ENCODE results near the gene CFHR5. TPM values are rescaled to one million over a fixed set of nuclear protein-coding genes. Genes with fewer than 3 reads are reported as not detected.
"Not testable (repeated sequence)": the region's sequence is repeated elsewhere in the genome, so short reads cannot be mapped to it uniquely, and the experiment has no call there.

The CFHR5 gene
- total RNA-seq (not detected), polyA plus RNA-seq (not detected)

GRCh38 chr1:196977278-196977677, at the start of gene CFHR5:
Gene CFHR5 (plus strand): TSS chr1:196977556. CDS start chr1:196977665, 109 bp downstream.
- Histone ChIP-seq H3K9me3 (no peaks in the 10 kb centered on the region), H3K4me3 (no peak within 1 kb of the TSS), H3K4me1 (no peaks in the 10 kb centered on the region), H3K27ac (no peak within 1 kb of the TSS), H3K27me3 (no peaks in the 10 kb centered on the region), H3K36me3 (no peaks in the 10 kb centered on the region)
- no peak for DNase-seq
- TF ChIP-seq CTCF (IDR thresholded peaks at IDR 0.05) (no peak), POLR2AphosphoS5 (IDR thresholded peaks at IDR 0.05) (no peak), POLR2A (IDR thresholded peaks at IDR 0.05) (no peak), EP300 (IDR thresholded peaks at IDR 0.05) (no peak)
- intact Hi-C loops (cut with DNase I): no loop called here
- WGBS, 2 donors: 37 to 42% methylated on average over 5 of the region's 5 CpGs

DNA sequence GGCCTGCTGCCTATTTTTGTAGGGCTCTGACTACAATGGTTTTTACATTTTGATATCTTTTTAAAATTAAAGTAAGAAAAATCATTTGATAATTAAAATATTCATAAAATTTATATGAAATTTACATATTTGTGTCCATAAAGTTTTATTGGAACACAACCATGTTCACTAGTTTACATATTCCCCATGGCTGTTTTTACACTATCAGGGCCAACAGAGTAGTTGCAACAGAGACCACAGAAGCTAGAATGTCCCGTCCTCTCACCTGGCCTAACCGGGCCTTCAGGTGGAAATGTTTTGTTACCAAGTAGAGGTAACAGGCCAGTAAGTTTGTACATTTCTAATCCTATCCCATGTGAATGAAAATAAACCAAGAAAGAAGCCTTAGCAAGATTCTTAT, 44.5 kb upstream of the CFHR5 start:
- H3K9me3 ChIP-seq; H3K27me3 ChIP-seq; DNase-seq; H3K4me3 ChIP-seq; intact Hi-C loops (cut with DNase I); H3K36me3 ChIP-seq; H3K4me1 ChIP-seq; H3K27ac ChIP-seq: not testable (repeated sequence)
- WGBS, 2 donors: 88 to 95% methylated on average over 2 of the region's 2 CpGs

- H3K27ac ChIP-seq: no peak overlapping the region
- TF ChIP-seq CTCF (IDR thresholded peaks at IDR 0.05): no peak
- TF ChIP-seq POLR2AphosphoS5 (IDR thresholded peaks at IDR 0.05): no peak
- TF ChIP-seq POLR2A (IDR thresholded peaks at IDR 0.05): no peak
- TF ChIP-seq EP300 (IDR thresholded peaks at IDR 0.05): no peak
- 92 to 93% methylated on average over 32 of the region's 32 CpGs for WGBS, 2 donors
- no peaks in the 10 kb centered on the region for H3K4me1 ChIP-seq
- DNase-seq: no peak
- H3K36me3 ChIP-seq: no peaks in the 10 kb centered on the region
- intact Hi-C loops (cut with DNase I): no loop called here
- no peak overlapping the region for H3K4me3 ChIP-seq
- no peaks in the 10 kb centered on the region for H3K9me3 ChIP-seq
- H3K27me3 ChIP-seq: no peaks in the 10 kb centered on the region
Measured at GRCh38 chr1:196933531-196934189, 43.7 kb upstream of the CFHR5 start.

DNA sequence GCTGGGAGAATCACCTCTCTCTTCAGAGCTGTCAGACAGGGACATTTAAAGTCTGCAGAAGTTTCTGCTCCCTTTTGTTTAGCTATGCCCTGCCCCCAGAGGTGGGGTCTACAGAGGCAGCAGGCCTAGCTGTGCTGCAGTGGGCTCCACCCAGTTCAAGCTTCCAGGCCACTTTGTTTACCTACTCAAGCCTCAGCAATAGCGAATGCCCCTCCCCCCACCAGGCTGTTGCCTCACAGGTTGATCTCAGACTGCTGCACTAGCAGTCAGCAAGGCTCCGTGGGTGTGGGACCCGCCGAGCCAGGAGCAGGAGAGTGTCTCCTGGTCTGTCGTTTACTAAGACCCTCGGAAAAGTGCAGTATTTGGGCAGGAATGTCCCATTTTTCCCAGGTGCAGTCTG, 35.9 kb upstream of the CFHR5 start:
- H3K4me1 ChIP-seq; H3K4me3 ChIP-seq; DNase-seq; H3K36me3 ChIP-seq; H3K27me3 ChIP-seq; H3K9me3 ChIP-seq; H3K27ac ChIP-seq; intact Hi-C loops (cut with DNase I): not testable (repeated sequence)
- 60 to 74% methylated on average over 6 of the region's 6 CpGs for WGBS, 2 donors

DNA sequence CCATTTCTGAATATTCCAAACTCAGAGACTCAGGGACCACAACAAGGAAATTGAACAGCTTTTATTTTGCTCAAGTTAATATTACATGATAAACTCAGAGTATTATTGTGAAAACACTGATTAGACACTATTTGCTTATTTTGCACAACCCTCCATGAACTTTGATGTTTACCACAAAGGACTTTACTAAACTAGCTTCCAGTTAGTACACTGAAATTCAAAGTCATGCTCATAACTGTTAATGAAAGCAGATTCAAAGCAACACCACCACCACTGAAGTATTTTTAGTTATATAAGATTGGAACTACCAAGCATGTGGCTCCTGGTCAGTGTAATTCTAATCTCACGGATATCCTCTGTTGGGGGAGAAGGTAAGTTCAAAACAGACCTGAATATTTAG, 33.8 kb upstream of the CFHR5 start, which contains the start of gene CFHR2:
Gene CFHR2, plus strand, starts transcription at position 171 of the 400 bp plus-strand sequence. Its CDS starts 143 bp downstream, at position 314.
- WGBS, 2 donors: no CpG with 5 or more reads among the region's 1 CpG
- H3K27ac ChIP-seq; H3K36me3 ChIP-seq; DNase-seq; H3K27me3 ChIP-seq; H3K4me1 ChIP-seq; H3K4me3 ChIP-seq; intact Hi-C loops (cut with DNase I); H3K9me3 ChIP-seq: not testable (repeated sequence)

GRCh38 chr1:196951711-196952394, 25.5 kb upstream of the CFHR5 start:
- H3K27me3 ChIP-seq: no peaks in the 10 kb centered on the region
- H3K9me3 ChIP-seq: no peaks in the 10 kb centered on the region
- no peak for TF ChIP-seq POLR2A (IDR thresholded peaks at IDR 0.05)
- no peak for TF ChIP-seq EP300 (IDR thresholded peaks at IDR 0.05)
- no peak for TF ChIP-seq POLR2AphosphoS5 (IDR thresholded peaks at IDR 0.05)
- TF ChIP-seq CTCF (IDR thresholded peaks at IDR 0.05): no peak
- no peaks in the 10 kb centered on the region for H3K4me1 ChIP-seq
- no peaks in the 10 kb centered on the region for H3K36me3 ChIP-seq
- DNase-seq: no peak
- no peak overlapping the region for H3K4me3 ChIP-seq
- intact Hi-C loops (cut with DNase I): no loop called here
- H3K27ac ChIP-seq: no peak overlapping the region
- WGBS, 2 donors: 69 to 79% methylated on average over 2 of the region's 2 CpGs
